DMS 273 treated with DMSO at 0.1 percent for 48 hours (cell line): ENCODE results near the gene GABRA5.
"Not testable (repeated sequence)": the region's sequence is repeated elsewhere in the genome, so short reads cannot be mapped to it uniquely, and the experiment has no call there.

ENCODE experiments used
- DNase-seq: peaks from one replicate; lab custom pipeline; 2025; lab: John Stamatoyannopoulos, UW

The GABRA5 gene

DNA sequence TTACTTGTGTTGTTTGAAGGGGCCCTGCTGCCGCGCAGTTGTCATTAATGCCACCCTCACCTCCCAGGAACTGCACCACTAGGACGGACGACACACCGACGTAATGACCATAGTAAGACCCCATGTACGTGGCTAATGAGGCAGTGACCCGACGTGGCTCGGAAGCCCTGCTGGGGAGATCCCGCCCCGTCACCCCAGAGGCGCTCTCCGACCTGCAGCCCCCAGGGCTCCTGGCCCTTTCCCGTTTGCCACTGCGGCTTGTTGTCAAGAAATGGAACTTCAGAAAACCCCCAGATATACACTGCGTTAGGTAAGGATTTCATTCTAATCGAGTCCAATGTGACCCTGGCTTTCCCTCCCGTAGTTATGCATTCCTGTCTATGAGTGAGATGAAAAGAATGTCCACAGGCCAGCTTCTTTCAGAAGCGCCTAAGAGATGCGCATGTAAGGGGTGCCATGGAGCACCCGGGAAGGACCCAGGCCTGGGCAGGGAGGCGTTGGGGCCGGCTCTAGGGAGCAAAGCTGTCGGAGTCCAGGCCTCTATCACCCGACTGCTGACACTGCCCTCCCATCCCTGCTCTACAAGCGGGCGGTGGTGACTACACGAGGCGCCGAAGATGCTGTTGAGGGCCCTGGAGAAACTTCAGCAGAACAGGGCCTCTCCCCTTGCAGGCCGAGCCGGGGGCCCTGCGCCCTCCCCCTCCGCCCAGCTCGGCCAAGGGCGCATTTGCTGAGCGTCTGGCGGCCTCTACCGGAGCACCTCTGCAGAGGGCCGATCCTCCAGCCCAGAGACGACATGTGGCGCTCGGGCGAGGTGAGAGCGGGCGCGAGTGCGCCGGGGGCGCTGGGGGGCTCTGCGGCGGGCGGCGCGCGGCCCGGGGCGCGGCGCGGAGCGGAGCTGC is at the start of gene GABRA5:
Gene GABRA5 (plus strand): TSS at position 765 of the 902 bp plus-strand sequence. CDS start 2,187 bp downstream, outside the sequence.
- DNase-seq = no peak

DNA sequence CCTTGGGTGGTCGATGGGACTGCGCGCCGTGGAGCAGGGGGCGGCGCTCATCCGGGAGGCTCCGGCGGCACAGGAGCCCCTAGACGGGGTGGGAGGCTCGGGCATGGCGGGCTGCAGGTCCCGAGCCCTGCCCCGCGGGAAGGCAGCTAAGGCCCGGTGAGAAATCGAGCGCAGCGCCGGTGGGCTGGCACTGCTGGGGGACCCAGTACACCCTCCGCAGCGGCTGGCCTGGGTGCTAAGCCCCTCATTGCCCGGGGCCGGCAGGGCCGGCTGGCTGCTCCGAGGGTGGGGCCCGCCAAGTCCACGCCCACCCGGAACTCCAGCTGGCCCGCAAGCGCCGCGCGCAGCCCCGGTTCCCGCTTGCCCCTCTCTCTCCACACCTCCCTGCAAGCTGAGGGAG is 35.7 kb upstream of the GABRA5 start:
- DNase-seq = not testable (repeated sequence)

DNA sequence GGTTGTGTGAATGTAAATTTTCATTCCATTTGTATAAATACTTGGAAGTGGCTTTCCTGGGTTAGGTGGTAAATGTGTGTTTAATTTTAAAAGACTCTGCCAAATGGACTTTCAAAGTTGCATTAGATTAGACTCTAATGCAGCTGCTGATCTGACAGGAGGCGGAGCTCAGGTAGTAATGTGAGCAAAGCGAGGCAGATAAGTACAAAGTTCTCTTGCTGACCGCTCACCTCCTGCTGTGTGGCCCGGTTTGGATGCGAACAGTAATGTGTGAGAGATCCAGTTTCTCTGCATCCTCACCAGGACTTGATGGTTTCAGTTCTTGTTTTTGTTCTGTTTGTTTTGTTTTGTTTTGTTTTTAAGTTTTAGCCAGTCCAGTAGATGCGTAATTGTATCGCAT is 34.9 kb upstream of the GABRA5 start:
- no peak for DNase-seq

DNA sequence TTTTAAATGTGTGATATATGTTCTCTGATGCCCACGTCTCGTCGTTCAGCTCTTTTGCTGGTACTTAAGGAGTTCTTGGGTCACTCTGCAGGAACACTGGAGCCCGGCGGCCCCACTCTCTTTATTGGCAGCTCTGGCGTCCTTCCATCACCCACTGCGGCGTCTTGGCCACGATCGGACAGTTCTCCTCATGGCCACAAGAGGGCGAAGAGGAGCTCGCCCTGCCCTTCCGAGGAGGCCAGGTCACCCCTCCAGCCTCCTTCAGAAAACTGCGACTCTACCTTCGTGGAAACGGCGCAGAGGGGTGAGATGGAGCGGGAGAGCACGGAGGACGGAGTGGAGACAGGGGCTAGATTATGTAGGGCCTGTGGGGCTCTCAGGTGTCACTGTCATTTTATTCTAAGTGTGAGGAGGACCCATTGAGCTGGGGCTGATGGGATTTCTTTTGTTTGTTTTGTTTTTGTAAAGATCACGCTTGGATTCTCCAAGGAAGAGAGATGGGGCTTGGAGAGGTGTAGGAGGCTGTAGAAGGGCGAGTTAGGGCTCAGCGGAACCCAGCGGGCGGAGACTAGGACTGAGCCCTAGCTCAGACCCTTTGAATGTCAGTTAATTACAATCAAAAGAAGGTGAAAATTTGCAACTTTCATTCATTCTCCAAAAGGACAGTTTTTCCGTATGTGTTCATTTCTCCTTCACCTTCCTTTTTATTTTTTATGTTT is 28.0 kb upstream of the GABRA5 start:
- DNase-seq = no peak

DNA sequence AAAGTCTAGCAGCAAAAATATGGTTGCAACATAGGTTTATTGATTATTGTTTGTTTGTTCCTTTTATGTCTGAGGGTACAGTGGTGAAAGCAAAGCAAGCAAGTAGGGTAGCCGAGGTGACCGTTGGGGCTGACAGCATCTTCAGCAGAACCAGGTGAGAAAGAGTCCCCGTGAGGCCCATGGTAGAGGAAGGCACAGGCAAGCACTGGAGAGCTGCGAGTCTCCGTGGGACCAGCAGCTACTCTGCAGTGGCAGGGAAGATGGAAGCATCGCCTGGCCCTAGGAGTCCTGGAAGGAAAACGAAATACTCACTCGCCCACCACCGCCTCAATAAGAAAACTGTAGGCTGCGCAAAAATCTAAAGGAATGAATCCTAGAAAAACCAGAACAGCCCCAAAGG is 25.3 kb upstream of the GABRA5 start:
- no peak for DNase-seq

DNA sequence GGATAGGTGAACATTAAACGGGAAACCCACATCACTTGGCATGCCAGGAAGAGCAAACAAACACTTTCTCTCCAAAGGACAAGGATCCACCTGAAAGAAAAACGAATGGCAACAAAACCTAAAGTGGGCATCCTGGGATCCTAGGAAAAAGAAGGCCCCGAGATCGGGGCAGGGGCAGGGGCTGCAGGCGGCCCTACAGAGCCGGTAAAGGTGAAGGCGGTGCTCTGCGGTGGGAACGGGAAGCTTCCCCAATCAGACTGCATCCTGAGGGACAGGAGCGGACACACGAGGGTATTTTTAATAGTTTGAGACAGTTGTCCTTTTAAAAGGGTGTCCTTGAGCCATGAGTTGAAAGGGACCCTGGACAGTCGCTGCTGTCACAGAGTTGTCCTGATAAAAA is 24.9 kb upstream of the GABRA5 start:
- no peak for DNase-seq

DNA sequence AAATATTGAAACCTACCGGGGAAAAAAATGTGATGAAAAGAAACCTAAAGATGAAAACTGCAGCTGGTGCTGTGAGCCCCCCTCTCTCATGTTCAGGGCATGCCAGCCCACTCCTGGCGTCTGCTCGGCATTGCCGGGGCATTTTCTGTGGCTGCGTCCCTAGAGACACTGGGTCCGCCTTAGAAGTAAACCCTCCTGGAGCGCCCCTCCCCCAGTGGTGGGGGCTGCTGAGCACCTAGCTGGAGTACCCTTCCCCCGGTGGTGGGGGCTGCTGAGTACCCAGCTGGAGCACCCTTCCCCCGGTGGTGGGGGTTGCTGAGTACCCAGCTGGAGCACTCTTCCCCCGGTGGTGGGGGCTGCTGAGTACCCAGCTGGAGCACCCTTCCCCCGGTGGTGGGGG is 24.5 kb upstream of the GABRA5 start:
- DNase-seq = no peak

DNA sequence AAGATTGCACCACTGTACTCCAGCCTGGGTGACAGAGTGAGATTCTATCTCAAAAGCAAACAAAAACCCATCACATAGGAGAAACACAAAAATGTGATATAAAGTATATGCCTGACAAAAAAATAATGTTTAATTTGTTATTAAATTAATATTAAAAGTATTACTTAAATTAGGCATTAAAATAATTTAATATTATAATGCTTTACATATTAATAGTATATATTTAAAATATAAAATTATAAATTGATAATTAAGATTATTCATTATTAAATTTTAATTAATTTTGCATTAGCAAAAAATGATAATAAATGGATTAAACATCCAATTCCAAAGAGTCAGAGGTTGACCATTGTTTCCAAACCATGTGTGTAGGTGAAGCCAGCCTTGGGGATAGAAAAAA is 22.0 kb upstream of the GABRA5 start:
- DNase-seq = no peak

DNA sequence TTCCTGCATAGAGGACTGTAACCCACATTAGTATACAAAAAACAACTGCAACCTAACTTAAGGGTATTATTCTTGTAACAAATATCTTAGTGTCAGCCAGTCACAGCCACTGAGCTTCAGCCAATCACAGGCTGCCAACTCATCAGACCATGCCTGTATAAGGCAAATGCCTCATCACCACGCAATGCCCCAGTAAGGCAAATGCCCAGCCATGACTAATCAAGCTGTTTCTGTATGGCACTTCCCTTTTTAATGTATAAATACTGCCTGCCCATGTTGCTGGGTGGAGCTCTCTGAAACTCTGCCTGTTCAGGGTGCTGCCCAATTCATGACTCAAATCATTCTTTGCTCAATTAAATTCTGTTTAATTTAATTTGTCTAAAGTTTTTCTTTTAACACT is 18.4 kb upstream of the GABRA5 start:
- DNase-seq = no peak

DNA sequence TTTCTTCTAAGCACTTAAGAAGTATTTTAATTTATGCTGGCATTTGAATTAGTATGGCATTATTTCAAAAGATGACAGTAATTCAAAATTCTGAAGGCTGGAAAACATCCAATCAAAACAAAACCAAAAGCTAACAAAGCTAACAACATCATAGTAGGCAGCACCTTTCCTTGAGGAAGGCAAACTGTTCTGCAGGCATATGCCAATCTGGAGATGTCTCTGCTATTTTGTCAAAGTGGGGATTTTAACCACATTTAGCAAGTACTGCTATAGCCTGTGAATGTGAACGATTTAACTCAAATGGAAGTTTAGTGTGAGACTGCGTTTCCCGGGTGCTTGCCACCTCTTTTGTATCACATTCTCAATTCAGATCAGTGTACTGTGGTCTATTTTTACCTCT is 16.7 kb upstream of the GABRA5 start:
- DNase-seq = no peak

DNA sequence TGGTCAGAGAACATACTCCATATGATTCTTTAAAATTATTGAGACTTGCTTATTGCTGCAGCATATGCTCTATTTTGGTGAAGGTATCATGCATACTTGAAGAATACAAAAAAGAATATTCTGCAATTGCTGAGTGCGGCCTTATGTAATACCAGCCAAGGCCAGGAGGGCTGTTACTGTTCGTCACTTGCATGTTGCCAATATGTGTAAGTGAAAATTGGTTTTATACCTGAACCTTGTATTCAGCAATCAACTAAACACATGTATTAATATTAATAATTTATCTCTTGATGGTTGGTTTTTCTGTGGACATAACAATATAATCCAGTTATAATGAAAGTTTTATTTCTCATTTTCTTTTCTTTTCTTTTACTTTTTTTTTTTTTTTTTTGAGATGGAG is 13.9 kb upstream of the GABRA5 start:
- DNase-seq = no peak

DNA sequence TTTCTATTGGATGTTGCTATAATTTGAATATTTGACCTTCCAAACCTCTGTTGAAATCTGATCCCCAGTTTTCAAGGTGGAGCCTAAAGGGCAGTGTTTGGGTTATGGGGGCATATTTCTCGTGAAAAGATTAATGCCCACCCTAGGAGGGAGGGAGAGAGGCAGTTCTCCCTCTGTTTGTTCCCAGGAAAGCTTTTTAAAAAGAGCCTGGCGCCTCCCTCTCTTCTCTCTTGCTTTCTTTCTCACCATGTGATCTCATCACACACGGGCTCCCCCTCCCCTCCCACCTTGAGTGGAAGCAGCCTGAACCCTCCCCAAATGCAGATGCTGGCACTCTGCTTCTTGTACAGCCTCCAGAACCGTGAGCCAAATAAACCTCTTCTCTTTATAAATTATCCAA is 12.4 kb upstream of the GABRA5 start:
- no peak for DNase-seq

DNA sequence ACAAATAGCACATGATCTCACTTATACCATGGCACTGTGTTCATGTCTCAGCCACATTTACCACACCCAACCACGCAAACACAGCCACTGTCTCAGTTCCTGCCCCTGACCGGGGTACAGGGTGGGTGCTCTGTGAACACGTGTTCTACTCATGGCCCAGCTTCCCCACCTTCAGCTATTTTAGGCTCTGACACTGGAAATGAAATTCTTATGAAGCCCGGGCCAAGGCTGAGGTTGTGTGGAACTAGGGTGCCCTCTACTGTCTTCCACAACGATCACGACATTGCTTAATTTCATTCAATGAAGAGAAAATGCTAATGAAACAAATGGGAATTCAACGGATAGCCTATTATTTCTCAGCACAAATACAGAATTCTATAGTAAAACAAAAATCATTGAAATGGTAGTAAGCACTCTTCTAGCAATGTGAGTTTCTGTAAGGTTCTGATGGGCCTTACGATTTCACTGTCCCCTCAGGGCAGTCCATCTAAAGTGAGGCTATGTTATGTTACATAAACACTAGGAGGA is 2.1 kb upstream of the GABRA5 start:
- peak; percentile 56 for DNase-seq

DNA sequence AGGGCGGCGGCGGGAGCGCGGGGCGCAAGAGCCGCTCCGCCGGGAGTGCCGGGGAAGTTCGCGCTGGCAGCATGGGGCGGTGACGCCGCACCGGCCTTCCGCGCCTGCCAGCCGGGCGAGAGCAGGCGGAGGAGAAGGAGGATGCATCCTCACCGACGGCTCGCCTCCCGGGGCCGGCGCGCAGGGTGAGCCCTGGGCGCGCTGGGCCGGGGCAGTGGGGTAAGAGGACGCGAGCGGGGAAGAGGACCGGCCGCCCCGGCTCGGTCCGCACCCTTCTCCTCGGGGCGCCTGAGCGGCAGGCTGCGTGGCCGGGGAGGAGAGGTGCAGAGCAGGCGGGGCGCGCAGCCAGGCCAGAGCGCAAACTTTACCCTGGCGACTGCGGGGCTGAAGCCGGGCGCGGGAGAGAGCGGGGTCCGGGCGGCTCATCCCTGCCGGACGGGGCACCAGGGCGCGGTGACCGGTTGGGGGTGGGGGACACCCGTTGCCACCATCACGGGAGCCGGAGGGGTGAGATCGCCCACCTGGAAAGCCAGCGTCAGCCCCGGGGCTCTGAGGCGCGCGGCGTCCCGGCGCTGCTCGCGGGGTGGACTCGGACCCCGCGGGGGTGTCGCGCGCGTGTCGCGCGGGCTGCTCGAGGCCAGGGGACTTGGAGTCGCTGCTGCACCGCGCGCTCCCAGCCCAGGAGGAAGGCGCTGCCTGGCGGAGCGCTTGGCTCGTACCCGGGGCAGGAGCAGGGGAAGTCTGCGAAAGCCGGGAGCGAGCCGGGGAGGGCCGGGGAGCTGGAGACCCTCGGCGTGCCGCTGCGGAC is 542 bp downstream of the GABRA5 start:
- DNase-seq = no peak

DNA sequence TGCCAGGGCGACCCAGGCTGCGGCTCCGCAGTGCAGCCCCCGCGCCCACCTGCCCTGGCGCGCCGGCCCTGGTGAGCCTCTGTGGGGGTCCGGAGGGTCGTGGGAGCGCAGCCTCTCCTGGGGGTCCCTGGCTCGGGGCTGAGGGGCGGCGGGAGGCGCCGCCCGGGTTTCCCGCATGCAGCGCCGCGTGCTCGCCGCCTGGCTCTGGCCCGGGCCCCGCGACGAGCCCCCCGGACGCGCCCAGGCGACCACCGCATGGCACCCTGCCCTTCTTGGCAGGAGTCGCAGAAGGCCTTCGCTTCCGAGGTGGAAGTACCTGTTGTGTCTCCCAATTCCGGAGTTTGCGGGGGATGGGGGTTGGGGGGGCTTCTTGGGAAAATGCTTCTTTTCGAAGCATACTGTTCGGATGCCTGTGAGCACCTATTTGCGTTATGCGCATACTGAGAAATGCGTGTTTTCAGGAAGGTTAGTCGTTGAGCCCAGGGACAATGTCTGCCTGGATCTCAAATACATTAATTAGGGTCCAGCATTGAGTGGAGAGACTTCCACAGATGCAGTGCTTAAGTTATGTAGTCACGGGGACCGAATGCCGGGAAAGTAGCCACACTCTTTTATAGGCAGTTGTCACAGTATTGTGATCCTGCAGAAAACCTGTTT is 1.3 kb downstream of the GABRA5 start:
- DNase-seq = no peak

DNA sequence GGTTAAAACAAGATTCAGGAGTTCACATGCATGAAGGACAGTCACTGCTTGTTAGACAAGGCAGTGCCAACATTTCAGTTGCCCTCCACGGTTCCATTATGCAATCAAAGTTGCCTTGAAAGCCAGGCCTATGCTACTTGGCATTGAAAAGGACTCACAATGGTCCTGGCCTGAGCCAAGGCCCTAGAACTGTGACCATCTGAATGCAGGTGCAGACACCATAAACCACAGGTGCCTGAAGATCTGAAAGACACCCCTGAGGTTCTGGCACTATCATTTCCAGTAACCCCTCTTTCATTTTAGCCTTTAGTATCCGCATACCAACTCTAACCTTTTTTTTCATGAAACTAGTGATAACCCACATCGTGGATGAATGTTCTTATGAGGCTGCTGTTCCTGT is 2.8 kb downstream of the GABRA5 start:
- no peak for DNase-seq

DNA sequence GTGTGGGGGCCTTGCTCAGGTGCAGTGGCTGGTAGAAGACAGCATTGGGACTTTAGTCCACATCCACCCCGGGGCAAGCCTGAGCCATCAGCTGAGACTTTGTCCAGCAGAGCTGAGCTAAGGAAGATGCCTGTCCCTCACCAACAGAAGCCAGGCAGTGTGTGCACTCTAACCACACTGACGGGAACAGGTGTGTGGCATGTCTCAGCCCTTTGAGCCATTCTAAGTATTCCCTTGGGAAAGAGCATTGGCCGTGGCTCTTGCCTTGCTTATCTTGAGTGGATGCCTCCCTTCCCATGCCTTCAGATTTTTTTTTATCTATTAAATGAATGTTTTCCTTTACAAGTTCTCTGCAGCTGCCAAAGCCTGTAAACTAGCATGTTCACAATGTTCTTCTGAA is 3.5 kb downstream of the GABRA5 start:
- DNase-seq = no peak

DNA sequence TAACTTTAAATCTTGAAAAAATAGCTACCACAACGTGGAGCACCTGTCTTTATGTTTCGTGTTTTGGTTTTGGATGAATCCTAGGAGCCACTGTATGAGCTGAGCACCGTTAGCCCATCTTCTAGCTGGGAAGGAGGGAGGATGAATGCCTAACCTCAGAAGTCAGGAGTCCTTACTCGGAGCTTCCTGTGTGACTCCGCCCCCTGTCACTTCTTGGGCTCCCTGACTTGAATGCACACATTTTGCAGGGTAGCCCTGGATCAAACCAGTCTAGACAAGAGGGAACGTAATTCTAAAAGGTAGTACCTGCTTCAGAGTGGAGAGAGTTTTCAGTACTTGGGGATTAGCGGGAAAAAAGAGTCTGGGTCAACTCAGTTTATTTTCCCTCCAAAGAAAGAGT is 5.3 kb downstream of the GABRA5 start:
- no peak for DNase-seq

DNA sequence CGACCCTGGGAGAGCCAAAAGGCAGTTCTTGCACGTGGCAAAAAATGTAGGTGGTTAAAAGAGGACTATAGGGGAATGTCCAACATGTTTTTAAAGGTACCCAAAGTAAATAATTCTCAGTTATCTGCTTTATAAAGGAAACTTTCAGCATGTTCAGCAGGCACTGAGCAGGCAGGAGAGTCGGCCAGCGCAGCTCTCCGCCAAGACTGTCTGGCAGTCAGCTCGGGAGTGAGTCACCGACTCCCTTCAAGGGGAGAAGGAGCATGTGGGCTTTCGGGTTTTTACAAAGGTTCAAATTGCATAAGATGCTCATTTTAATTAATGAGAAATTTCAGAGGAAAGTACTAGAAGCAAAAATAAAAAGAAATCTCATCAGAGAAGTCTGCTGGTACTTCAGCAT is 7.0 kb downstream of the GABRA5 start:
- DNase-seq = no peak

DNA sequence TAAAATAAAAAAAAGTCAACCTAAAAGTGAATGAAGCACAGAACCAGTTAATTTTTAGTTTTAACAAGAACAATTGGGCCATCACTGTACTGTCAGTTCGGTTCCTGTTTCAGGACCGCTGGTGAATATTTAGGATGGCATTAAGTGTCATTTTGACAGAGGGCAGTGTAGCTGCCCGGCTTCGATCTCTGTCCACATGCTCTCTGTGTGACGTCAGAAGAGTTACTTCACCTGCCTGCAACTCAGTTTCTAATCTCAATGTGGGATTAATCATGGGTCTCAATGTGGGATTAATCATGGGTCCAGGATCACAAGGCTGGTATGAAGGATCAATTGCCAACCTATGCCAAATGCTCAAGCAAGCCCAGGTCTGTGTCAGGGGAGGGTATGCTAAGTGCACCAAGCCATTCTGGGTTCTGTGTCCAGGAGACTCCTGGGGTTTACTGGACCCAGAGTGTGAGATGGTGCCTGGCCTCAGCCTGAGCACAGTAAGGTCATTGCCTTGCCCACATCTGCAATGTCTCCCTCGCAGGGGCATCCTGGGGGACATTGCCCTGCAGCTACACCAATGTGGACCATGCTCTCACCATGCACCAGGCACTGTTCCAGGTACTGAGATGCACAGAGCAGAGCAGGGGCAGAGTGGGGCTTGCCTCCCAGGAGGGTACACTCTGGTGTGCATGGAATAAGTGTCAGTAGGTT is 8.1 kb downstream of the GABRA5 start:
- DNase-seq = no peak

DNA sequence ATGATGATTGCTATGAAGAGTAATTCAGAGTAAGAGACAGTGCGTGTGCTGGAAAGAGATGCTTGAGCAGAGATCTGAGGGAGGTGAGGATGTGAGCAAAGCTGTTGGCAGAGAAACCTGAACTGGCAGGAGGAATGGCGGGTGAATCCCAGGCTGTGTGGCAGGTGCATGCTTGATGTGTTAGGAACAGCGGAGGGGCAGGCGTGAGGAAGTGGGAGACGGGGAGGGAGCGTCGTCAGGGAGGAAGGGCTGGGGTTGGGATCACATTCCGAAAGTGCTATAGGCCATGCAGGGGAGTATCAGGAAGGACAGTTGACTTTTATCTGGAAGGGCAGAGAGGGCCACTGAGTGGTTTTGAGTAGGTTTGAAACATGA is 8.6 kb downstream of the GABRA5 start:
- no peak for DNase-seq
